Stimulated activated CD4-positive, alpha-beta T cell treated with anti-CD3 and anti-CD28 coated beads, Interleukin-2, amount 100 ng/mL, for 48 hours (primary cell): ENCODE measurements around the gene RAVER2.
"Not testable (repeated sequence)": the region's sequence is repeated elsewhere in the genome, so short reads cannot be mapped to it uniquely, and the experiment has no call there.

ENCODE experiments used
- DNase-seq, 2 donors: peaks; one replicate each; pipeline ENCODE4 v3.0.0-alpha.2; 2020

RAVER2 gene

GRCh38 chr1:64748706-64749105 lies 3.8 kb downstream of the RAVER2 start:
- DNase-seq = no peak

DNA sequence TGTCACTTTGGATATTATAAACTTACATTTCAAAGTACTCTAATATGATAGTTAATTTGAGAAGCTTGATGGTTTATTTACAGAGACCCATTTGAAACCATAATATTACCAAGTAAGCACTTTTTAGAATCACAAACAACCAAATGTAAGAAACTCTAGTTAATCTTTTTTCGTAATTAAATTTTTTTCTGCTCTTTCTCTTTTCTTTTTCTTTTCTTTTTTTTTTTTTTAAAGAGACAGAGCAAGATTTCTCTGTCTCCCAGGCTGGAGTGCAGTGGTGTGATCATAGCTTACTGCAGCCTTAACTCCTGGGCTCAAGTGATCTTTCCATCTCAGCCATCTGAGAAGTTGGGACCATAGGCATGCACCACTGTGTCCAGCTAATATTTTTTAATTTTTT lies 5.2 kb downstream of the RAVER2 start:
- no peak for DNase-seq

DNA sequence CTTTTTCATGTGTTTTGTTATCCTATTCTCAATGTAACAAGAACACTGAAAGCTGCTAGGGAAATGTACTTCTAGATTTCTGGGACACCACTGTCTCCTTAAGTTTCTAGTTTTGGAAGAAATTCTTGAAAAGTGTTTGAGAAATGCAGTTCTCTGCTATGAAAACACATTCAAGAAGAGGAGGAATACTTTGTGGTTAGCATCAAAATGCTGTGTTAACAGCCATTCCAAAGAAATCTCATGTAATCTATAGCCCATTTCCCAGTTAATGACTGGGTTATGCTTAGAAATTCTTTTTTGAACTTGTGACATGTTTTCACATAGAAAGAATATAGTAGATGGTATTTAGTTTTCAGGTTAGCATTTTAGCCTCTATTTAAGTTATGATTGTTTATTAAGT lies 6.0 kb downstream of the RAVER2 start:
- no peak for DNase-seq

GRCh38 chr1:64754173-64754572 lies 9.3 kb downstream of the RAVER2 start:
- no peak for DNase-seq

DNA sequence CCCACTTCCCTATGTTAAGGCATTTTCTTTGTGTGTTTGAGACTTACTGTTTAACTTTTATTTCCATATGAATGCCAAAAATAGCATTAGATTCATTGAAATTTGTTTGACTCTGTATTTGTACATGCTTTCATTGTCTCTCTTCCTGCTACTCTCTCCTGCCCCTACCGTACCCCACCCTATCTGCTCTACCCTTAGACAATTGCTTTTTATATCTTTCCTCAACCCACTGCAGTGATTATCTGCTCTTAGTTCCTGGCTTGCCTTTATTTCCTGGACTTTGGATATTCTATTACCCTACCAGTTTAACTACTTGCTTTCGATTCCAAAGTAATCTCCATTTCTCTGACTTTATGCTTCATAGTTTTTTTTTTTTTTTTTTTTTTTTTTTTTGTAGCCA lies 10.5 kb downstream of the RAVER2 start:
- DNase-seq = no peak

DNA sequence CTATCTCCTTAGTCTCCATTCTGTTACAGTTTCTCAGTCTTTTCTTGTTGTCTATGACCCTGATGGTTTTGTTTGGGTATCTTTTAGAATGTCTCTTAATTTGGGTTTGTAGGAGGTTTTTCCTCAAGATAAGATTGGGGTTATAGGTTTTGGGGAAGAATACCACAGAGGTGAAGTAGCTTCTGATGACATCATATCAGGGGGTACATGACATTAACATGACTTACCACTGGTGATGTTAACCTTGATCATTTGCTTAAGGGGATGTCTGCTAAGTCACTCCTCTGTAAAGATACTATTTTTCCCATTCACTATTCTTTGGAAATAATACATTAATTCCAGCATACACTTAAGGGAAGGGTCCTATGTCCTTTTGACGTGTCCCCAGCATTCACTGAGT lies 11.9 kb downstream of the RAVER2 start:
- no peak for DNase-seq

GRCh38 chr1:64757213-64757612 lies 12.3 kb downstream of the RAVER2 start:
- DNase-seq = no peak

DNA sequence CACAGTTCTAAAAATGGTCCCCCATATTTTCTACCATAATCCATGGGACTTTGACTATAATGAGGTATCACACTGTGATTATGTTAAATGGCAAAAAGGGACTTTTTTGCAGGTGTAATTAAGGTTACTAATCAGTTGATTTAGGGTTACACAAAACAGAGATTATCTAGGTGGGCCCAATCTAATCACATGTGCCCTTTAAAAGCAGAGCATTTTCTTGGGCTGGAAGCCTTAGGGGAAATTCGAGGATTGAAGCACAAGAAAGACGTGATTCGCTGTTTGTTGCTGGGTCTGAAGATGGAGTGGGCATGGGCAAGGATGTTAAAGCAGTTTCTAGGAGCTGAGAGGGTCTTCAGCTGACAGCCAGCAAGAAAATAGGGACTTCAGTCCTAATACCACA lies 13.4 kb downstream of the RAVER2 start:
- DNase-seq = no peak

DNA sequence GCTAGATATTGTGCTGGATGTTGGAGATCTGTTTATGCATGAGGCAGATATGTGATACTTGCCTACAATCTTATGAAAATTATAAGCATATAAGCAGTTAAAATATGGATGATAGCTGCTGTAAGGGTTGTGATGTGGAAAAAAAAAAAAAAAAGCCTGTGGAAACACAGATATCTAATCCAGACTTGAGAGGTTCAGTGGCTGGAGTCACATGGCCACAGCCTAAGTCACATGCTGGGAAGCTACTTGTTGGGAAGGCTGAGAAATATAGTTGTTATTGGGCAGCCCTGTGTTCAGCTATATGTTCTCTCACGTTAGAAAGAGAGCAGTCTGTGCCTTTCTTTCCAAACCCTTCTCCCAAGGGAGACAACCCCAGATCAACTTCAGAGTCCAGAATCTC lies 15.1 kb downstream of the RAVER2 start:
- no peak for DNase-seq

- no peak for DNase-seq
Measured at GRCh38 chr1:64765012-64765411, 20.1 kb downstream of the RAVER2 start.

- no peak for DNase-seq
Measured at GRCh38 chr1:64765826-64766225, 21.0 kb downstream of the RAVER2 start.

DNA sequence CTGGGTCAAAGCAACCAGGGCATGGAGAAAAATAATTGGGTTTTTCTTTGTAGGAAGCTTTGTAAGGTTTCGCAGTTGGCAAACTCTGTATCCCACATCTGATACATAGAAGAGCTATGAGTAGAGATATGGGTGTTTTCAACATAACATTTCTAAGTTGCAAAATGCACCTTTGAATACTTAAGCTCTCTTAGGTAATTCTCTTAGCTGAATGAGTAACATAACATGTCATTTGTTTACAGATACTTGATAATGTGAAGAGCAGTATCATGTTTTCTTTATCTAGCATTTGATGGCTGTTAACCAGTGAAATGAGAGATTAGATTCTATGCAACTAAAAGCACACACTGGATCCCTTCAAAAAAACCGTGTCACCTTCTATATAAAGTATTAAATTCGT lies 21.6 kb downstream of the RAVER2 start:
- DNase-seq = no peak

- no peak for DNase-seq
Measured at GRCh38 chr1:64769482-64769881, 24.6 kb downstream of the RAVER2 start.

GRCh38 chr1:64769971-64770370 lies 25.1 kb downstream of the RAVER2 start:
- no peak for DNase-seq

DNA sequence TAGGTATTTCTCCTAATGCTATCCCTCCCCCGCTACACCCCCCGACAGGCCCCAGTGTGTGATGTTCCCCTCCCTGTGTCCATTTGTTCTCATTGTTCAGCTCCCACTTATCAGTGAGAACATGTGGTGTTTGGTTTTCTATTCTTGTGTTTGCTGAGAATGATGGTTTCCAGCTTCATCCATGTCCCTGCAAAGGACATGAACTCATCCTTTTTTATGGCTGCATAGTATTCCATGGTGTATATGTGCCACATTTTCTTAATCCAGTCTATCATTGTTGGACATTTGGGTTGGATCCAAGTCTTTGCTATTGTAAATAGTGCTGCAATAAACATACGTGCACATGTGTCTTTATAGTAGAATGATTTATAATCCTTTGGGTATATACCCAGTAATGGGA lies 28.4 kb downstream of the RAVER2 start:
- DNase-seq = not testable (repeated sequence)

DNA sequence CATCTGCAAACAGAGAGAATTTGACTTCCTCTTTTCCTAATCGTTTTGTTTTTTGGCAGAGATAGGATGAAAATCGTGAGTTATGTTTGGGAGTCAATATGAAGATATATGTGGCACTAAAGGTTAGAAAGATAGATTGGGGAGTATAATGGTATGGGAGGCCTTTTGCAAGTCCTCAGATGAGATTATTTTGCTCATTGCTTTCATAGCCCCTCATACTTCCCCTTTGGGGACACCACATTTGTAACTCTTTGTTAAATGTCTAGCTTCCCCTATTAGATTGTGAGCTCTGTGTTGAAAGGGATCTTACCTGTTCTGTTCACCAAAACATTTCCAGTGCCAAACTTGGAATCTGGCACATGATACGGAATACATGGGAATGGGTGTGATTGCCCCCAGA lies 30.2 kb downstream of the RAVER2 start:
- DNase-seq = no peak

- not testable (repeated sequence) for DNase-seq
Measured at GRCh38 chr1:64782044-64782443, 37.2 kb downstream of the RAVER2 start.

- not testable (repeated sequence) for DNase-seq
Measured at GRCh38 chr1:64782848-64783247, 38.0 kb downstream of the RAVER2 start.

DNA sequence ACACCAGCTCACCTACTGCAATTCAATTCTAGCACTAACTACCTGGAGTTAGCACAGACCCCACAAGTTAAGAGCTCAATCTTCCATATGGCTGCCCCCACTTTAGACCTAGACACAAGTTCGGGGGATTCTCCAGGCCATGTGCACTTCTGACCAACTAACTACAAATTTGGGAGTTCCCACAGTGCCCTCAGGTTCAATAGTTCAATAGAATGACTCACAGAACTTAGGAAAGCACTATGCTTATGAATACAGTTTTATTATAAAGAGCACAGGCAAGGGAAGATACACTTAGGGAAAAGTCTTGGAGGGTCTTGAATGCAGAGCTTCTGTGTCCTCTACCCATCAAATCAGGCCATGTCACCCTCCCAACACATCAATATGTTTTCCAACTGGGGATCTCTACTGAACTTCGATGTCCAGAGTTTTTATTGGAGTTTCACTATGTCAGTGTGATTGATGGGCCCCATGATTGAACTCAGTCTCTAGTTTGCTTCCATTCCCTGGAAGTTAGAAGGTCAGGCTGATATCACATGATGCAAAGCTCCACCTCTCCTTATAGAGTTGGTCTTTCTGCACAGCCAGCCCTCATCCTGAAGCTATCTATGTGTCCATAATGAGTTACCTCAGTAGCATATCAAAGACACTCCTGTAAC lies 46.1 kb downstream of the RAVER2 start:
- no peak for DNase-seq

- no peak for DNase-seq
Measured at GRCh38 chr1:64798872-64799271, 54.0 kb downstream of the RAVER2 start.

DNA sequence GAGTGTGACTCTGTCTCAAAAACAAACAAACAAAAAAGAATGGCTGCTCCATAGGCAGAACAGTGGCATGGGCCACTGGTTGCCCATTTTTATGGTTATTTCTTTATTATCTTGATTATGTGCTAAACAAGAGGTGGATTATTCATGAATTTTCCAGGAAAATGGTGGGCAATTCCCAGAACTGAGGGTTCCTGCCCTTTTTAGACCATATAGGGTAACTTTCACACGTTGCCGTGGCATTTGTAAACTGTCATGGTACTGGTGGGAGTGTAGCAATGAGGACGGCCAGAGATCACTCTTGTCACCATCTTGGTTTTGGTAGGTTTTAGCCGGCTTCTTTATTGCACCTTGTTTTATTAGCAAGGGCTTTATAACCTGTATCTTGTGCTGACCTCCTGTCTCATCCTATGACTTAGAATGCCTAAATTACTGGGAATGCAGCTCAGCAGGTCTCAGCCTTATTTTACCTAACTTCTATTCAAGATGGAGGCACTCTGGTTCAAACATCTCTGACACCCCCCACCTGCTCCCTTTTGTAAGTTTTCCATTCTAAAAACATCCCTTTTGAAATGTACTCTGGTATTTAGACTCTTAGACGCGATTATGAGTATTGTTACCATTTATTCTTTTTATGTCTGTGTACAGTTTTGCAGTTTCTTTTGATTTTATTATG lies 57.1 kb downstream of the RAVER2 start:
- DNase-seq = no peak

DNA sequence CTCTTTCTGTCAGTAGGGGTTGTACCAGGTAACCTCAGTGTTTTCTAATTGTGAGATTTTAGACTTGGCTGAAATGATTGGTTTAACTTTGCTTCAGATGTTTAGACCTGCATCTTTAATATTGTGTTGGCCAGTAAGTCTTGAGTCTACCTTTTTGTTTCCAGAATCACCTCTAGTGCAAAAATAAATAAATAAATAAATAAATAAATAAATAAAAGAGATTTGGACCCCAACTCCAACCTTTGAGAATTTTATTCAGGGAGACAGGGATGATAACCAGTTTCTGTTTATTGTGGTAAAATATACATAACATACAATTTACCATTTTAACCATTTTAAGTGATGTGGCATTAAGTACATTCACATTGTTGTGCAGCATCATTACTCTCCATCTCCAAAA lies 64.4 kb downstream of the RAVER2 start:
- DNase-seq = no peak

DNA sequence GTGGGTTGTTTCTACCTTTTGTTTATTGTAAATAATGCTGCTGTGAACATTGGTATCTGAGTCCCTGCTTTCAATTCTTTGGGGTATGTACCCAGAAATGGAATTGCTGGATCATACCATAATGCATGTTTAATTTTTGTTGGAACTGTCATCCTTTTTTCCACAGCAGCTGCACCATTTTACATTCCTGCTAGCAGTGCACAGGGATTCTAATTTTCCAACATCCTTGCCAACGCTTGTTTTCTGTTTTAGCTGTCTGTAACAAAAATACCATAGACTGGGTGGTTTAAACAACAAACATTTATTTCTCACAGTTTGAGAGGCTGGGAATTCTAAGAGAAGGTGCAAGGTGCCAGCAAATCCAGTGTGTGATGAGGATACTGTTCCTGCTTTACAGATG lies 65.1 kb downstream of the RAVER2 start:
- DNase-seq = no peak

DNA sequence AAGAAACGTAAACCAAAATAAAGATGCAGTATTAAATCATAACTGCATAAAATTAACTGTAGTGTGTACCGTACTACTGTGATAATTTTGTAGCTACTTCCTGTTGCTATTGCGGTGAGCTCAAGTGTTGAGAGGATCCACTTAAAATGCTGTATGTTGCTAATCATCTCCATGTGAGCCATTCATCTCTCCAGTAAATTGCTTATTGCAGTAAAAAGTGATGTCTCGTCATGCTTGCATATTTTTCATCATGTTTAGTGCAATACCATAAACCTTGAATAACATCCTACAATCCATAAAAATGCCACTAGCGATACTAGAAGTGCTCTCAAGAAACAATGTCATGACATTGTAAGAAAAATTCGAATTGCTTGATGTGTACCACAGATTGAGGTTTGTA lies 66.3 kb downstream of the RAVER2 start:
- DNase-seq = no peak

GRCh38 chr1:64814427-64814826 lies 69.6 kb downstream of the RAVER2 start:
- DNase-seq = no peak
